B cell (primary cell): ENCODE results near the gene SPCS1. TPM values are rescaled to one million over a fixed set of nuclear protein-coding genes. Genes with fewer than 3 reads are reported as not detected.

Experiments used
- ATAC-seq: fragments of 200-7000 bp; cut with Tn5 transposase; one replicate; pipeline ENCODE4 v1.10.0; 2021; ENCODE audit warnings: low read depth, mild to moderate bottlenecking, moderate number of reproducible peaks, moderate library complexity
- CTCF ChIA-PET: fragments of 350-600 bp; sonication (Branson Sonifier 250); formaldehyde crosslinking; loops from one replicate; lab custom pipeline; 2021; ENCODE audit warnings: antibody characterized with exemption, inconsistent platforms; lab: Charles Lee
- POLR2A ChIA-PET: fragments of 350-600 bp; sonication (Branson Sonifier 250); formaldehyde crosslinking; loops from one replicate; lab custom pipeline; 2021; ENCODE audit warnings: antibody characterized with exemption; lab: Charles Lee
- DNase-seq: peaks from one replicate; pipeline ENCODE4 v3.0.0; 2013
- H2AFZ ChIP-seq: 2 replicates; pipeline ENCODE4 v1.6.1; 2012; ENCODE audit warnings: mild to moderate bottlenecking, low read depth, low read length; ENCODE audit not compliant: insufficient read depth, poor library complexity, severe bottlenecking
- H3K27ac ChIP-seq, 2 donors: 1 replicate in 1 of 2; 2 replicates in 1 of 2; pipeline ENCODE4 v1.5.1; 2012 to 2013; ENCODE audit warnings: low read length in 2 of 2, mild to moderate bottlenecking in 2 of 2, moderate library complexity in 1 of 2
- H3K27me3 ChIP-seq, 4 experiments: fragments of 200-600 bp in 1 of 4; sonication (generic) in 1 of 4; replicated peaks in 1 of 4; 1 replicate in 2 of 4; 2 replicates in 2 of 4; pipeline versions ENCODE4 v1.6.1 to v1.7.0; 2013 to 2016; ENCODE audit warnings: low read length in 3 of 4, mild to moderate bottlenecking in 2 of 4, mixed read lengths in 1 of 4, moderate library complexity in 1 of 4; ENCODE audit not compliant: insufficient read depth in 4 of 4, control insufficient read depth in 3 of 4; ENCODE audit errors: control extremely low read depth in 1 of 4
- H3K36me3 ChIP-seq, 2 experiments: replicated peaks in 1 of 2; 1 replicate in 1 of 2; 2 replicates in 1 of 2; pipeline versions ENCODE4 v1.6.1 to v1.7.1; 2013; ENCODE audit warnings: low read length in 1 of 2; ENCODE audit not compliant: insufficient read depth in 2 of 2, control insufficient read depth in 1 of 2; ENCODE audit errors: control extremely low read depth in 1 of 2, extremely low read depth in 1 of 2
- H3K4me1 ChIP-seq, 2 donors: fragments of 200-600 bp in 1 of 2; sonication (generic) in 1 of 2; 1 replicate in 1 of 2; 2 replicates in 1 of 2; pipeline versions ENCODE4 v1.5.1 to v1.6.1; 2013 to 2017; ENCODE audit warnings: low read length in 2 of 2; ENCODE audit not compliant: control insufficient read depth in 2 of 2, insufficient read depth in 2 of 2
- H3K4me2 ChIP-seq: replicated peaks from 2 replicates; pipeline ENCODE3; 2012; ENCODE audit warnings: mild to moderate bottlenecking, low read depth, low read length; ENCODE audit not compliant: poor library complexity, severe bottlenecking
- H3K4me3 ChIP-seq, 5 experiments: fragments of 200-600 bp in 1 of 5; sonication (generic) in 1 of 5; 1 replicate in 3 of 5; 2 replicates in 2 of 5; pipeline versions ENCODE4 v1.5.1 to v1.7.0; 2011 to 2016; ENCODE audit warnings: low read length in 4 of 5, mild to moderate bottlenecking in 4 of 5, low read depth in 2 of 5, control low read depth in 1 of 5, moderate library complexity in 1 of 5; ENCODE audit not compliant: insufficient read depth in 1 of 5; ENCODE audit errors: control extremely low read depth in 1 of 5, extremely low read depth in 1 of 5
- H3K79me2 ChIP-seq: fragments of 200-600 bp; sonication (generic); one replicate; pipeline ENCODE4 v1.6.0; 2016; ENCODE audit warnings: low read length; ENCODE audit not compliant: control insufficient read depth, insufficient read depth
- H3K9ac ChIP-seq: fragments of 200-600 bp; sonication (generic); 2 replicates; pipeline ENCODE4 v1.6.1; 2017; ENCODE audit warnings: mild to moderate bottlenecking, low read length, moderate library complexity
- H3K9me3 ChIP-seq, 3 donors: one replicate each; pipeline versions ENCODE4 v1.6.1 to v1.7.1; 2013; ENCODE audit warnings: low read length in 2 of 3; ENCODE audit not compliant: control insufficient read depth in 2 of 3, insufficient read depth in 1 of 3; ENCODE audit errors: control extremely low read depth in 1 of 3
- H4K20me1 ChIP-seq: 2 replicates; pipeline ENCODE4 v1.6.0; 2012; ENCODE audit warnings: mild to moderate bottlenecking, low read length; ENCODE audit not compliant: insufficient read depth, control insufficient read depth, poor library complexity, severe bottlenecking
- H3K27ac Mint-ChIP-seq: one replicate; pipeline ENCODE4 v1.8.0; 2021; ENCODE audit warnings: mixed read lengths
- H3K27me3 Mint-ChIP-seq: one replicate; pipeline ENCODE4 v1.8.0; 2021; ENCODE audit warnings: mixed read lengths
- H3K4me1 Mint-ChIP-seq: one replicate; pipeline ENCODE4 v1.8.0; 2021; ENCODE audit warnings: mixed read lengths
- H3K4me3 Mint-ChIP-seq: one replicate; pipeline ENCODE4 v1.8.0; 2021; ENCODE audit warnings: mixed read lengths
- H3K9me3 Mint-ChIP-seq: one replicate; pipeline ENCODE4 v1.8.0; 2022; ENCODE audit warnings: mixed read lengths; ENCODE audit not compliant: insufficient read depth
- CTCF ChIP-seq: fragments of 200-600 bp; IDR thresholded peaks from one replicate; pipeline ENCODE4 v1.8.0; 2022; ENCODE audit warnings: antibody characterized with exemption, mild to moderate bottlenecking
- EZH2 ChIP-seq: IDR thresholded peaks from 2 replicates; pipeline ENCODE4 v1.6.1; 2012; ENCODE audit warnings: borderline replicate concordance, low read depth, mild to moderate bottlenecking, moderate library complexity, low read length; ENCODE audit not compliant: insufficient read depth, poor library complexity, severe bottlenecking
- WGBS: methylation state at CpG from one replicate; pipeline ENCODE4 v1.1.5; 2013; ENCODE audit warnings: missing lambda C conversion rate; ENCODE audit not compliant: insufficient coverage; 5-methylcytosine and 5-hydroxymethylcytosine counted together
- intact Hi-C: fragments of 100-400 bp; cut with micrococcal nuclease; formaldehyde crosslinking; loops from one replicate; pipeline ENCODE4 v1.10.0; 2022
- polyA plus RNA-seq: library from polyadenylated mRNA; depleted of rRNA; stranded (reverse); fragments of >200 nt; gene quantifications from 2 replicates; pipeline ENCODE4 v1.2.3, GENCODE V29; 2012
- total RNA-seq, 2 donors: library from RNA; stranded (reverse); fragments of 120-200 nt in 1 of 2; gene quantifications; 1 replicate in 1 of 2; 2 replicates in 1 of 2; pipeline versions ENCODE4 v1.2.3 to v1.2.4, GENCODE V29; 2013 to 2022

The SPCS1 gene
- total and polyA plus RNA-seq, 2 donors (not counting 1 experiment from before 2014, with no cell fraction given): 64.5 to 82.2 TPM

GRCh38 chr3:52733256-52733891, 27.5 kb downstream of the SPCS1 start:
- intact Hi-C loops: no loop called here
- CTCF ChIA-PET: no interaction called here

More at GRCh38 chr3:52733256-52733891, 27.5 kb downstream of the SPCS1 start:
- peaks cover 11% of the 10 kb centered on the region for H3K9me3 Mint-ChIP-seq
- no peaks in the 10 kb centered on the region for H3K27me3 Mint-ChIP-seq
- WGBS: 92% methylated on average over 4 of the region's 10 CpGs
- no peak overlapping the region for H2AFZ ChIP-seq
- ATAC-seq: no peak
- no peaks in the 10 kb centered on the region for H4K20me1 ChIP-seq
- TF ChIP-seq EZH2: no peak
- TF ChIP-seq CTCF: no peak
- no peak for DNase-seq
- H3K27me3 ChIP-seq: no peaks in the 10 kb centered on the region
- POLR2A ChIA-PET: no interaction called here
- peaks cover 1 to 14% (median 6%) of the 10 kb centered on the region in 3 donors for H3K9me3 ChIP-seq
- no peak overlapping the region for H3K27ac Mint-ChIP-seq
- H3K4me1 ChIP-seq: no peaks in the 10 kb centered on the region
- no peak overlapping the region for H3K27ac ChIP-seq
- H3K79me2 ChIP-seq: no peaks in the 10 kb centered on the region
- H3K9ac ChIP-seq: no peak overlapping the region
- H3K4me3 ChIP-seq: no peak overlapping the region
- H3K4me3 Mint-ChIP-seq: no peak overlapping the region
- peaks cover 4% of the 10 kb centered on the region for H3K4me1 Mint-ChIP-seq
- H3K36me3 ChIP-seq: peaks cover 9 to 30% of the 10 kb centered on the region in 2 experiments
- no peak overlapping the region for H3K4me2 ChIP-seq
